Erythroblast (primary cell): ENCODE results near the gene TBC1D1.

Source experiments
- GATA1 ChIP-seq: IDR thresholded peaks from 2 replicates; pipeline ENCODE4 v1.6.1; 2011; ENCODE audit warnings: low read depth, mild to moderate bottlenecking, control low read depth, low read length, moderate library complexity
- POLR2A ChIP-seq: IDR thresholded peaks from 2 replicates; pipeline ENCODE4 v1.6.1; 2011; ENCODE audit warnings: mild to moderate bottlenecking, low read length

- TF ChIP-seq POLR2A (no peak), GATA1 (no peak)
Observed at GRCh38 chr4:38184404-38184803, 293.5 kb downstream of the TBC1D1 start.
